Lower leg skin (tissue), 4 donors: ENCODE data around the gene TASP1. TPM values are rescaled to one million over a fixed set of nuclear protein-coding genes. Genes with fewer than 3 reads are reported as not detected.

ENCODE experiments used
- DNase-seq, 2 donors: peaks; one replicate each; pipeline ENCODE4 v3.0.0-alpha.2; 2019; ENCODE audit warnings: low spot score in 2 of 2
- H3K4me3 ChIP-seq: fragments of 200-600 bp; sonication (generic); 2 replicates; pipeline ENCODE4 v1.5.1; 2017; ENCODE audit warnings: mild to moderate bottlenecking, low read depth; ENCODE audit not compliant: poor library complexity, severe bottlenecking
- POLR2A ChIP-seq, 2 donors: fragments of 450-650 bp; IDR thresholded peaks; one replicate each; pipeline ENCODE4 v1.6.1; 2016 to 2017; ENCODE audit warnings: antibody characterized with exemption in 2 of 2, mild to moderate bottlenecking in 1 of 2, moderate library complexity in 1 of 2
- WGBS, 2 donors: methylation state at CpG; one replicate each; pipeline ENCODE4 v1.1.5; 2018; 5-methylcytosine and 5-hydroxymethylcytosine counted together
- intact Hi-C: fragments of 100-400 bp; cut with DNase I; formaldehyde crosslinking; loops from one replicate; pipeline ENCODE4 v1.15.0; 2023; ENCODE audit warnings: low total_unique reads
- total RNA-seq, 4 donors: library from RNA; depleted of rRNA; stranded (reverse); fragments of >200 nt; gene quantifications; one replicate each; pipeline ENCODE4 v1.1.0, GENCODE V29; 2016
- TF ChIP-seq, protein P1 (sequence below), 3 donors: fragments of 450-650 bp; IDR thresholded peaks; one replicate each; pipeline ENCODE4 v1.5.1; 2016; ENCODE audit warnings: antibody characterized with exemption in 3 of 3, mild to moderate bottlenecking in 3 of 3, moderate library complexity in 2 of 3

Gene TASP1
- total RNA-seq, 4 donors from 2014 or later: 9.0 to 18.3 (median 12.7) TPM

DNA sequence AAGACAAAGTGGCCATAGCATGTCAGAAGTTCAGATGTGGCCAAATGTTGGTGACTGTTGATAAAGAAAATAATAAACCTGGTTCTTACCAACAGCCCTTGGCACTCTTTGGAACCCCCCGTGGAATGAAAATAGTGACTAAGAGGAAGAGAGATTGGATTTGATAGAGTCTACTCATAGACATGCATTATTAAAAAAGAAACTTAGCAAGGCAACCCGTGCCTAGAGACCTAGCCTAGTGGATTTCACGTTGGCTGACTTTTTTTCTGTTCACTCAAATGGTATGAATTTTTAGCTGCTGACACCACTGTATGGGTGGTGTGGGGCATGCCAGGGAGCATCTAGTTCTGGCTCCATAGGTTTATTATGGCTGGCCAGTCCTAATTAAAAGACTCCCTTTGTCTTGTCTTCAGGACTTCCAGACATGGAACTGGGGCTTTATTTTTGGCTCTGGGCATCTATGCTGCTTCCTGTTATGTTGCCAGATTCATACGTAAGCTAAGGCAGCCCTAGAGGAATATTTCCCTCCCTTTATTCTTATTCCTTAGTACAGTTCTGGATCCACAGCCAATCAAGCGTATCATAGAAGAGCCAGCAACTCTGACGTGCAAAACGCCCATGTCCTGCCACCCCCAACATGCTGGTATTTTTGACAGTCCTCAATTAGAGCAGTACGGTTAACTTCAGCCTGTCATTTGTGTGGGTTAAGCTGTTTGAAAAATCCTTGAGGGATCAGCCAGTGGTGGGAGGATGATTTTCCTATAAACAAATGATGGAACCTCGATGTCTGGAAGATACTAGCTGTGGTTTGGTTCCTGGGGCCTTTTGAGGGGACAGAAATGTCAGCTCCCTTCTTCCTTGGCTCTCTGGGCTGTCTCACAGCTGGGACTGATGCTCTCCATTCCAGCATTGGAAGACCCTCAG, 290.2 kb downstream of the TASP1 start:
- 46 to 53% methylated on average over 9 of the region's 9 CpGs for WGBS, 2 donors
- intact Hi-C loops: no loop called here
- TF ChIP-seq, protein P1, sequence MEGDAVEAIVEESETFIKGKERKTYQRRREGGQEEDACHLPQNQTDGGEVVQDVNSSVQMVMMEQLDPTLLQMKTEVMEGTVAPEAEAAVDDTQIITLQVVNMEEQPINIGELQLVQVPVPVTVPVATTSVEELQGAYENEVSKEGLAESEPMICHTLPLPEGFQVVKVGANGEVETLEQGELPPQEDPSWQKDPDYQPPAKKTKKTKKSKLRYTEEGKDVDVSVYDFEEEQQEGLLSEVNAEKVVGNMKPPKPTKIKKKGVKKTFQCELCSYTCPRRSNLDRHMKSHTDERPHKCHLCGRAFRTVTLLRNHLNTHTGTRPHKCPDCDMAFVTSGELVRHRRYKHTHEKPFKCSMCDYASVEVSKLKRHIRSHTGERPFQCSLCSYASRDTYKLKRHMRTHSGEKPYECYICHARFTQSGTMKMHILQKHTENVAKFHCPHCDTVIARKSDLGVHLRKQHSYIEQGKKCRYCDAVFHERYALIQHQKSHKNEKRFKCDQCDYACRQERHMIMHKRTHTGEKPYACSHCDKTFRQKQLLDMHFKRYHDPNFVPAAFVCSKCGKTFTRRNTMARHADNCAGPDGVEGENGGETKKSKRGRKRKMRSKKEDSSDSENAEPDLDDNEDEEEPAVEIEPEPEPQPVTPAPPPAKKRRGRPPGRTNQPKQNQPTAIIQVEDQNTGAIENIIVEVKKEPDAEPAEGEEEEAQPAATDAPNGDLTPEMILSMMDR (IDR thresholded peaks at IDR 0.05): no peak
- no peak for TF ChIP-seq POLR2A (IDR thresholded peaks at IDR 0.05)
- H3K4me3 ChIP-seq: no peak overlapping the region
- DNase-seq: no peak

DNA sequence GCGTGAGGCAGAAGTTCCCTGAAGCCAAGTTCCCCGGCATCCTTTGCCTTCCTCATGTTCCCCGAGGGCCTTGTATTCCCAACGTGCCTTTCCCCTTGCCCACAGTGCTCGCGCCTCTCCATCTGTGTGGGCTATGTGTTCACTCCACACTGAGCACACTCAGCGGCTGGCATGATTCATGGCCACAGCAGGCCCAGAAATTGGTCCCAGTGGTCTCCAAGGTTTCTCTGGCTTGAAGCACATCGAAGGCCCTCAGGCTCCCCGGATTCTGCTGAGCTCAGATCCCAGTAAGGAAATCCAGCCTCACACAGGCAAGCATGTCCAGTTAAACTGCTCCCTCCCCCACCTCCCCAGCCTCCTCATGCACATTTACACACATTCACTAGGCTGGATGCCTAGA, 294.1 kb downstream of the TASP1 start:
- DNase-seq: no peak
- H3K4me3 ChIP-seq: no peak overlapping the region
- no peak for TF ChIP-seq POLR2A (IDR thresholded peaks at IDR 0.05)
- TF ChIP-seq, protein P1 (IDR thresholded peaks at IDR 0.05): no peak
- 72 to 88% methylated on average over 9 of the region's 9 CpGs for WGBS, 2 donors
- intact Hi-C loops: no loop called here

DNA sequence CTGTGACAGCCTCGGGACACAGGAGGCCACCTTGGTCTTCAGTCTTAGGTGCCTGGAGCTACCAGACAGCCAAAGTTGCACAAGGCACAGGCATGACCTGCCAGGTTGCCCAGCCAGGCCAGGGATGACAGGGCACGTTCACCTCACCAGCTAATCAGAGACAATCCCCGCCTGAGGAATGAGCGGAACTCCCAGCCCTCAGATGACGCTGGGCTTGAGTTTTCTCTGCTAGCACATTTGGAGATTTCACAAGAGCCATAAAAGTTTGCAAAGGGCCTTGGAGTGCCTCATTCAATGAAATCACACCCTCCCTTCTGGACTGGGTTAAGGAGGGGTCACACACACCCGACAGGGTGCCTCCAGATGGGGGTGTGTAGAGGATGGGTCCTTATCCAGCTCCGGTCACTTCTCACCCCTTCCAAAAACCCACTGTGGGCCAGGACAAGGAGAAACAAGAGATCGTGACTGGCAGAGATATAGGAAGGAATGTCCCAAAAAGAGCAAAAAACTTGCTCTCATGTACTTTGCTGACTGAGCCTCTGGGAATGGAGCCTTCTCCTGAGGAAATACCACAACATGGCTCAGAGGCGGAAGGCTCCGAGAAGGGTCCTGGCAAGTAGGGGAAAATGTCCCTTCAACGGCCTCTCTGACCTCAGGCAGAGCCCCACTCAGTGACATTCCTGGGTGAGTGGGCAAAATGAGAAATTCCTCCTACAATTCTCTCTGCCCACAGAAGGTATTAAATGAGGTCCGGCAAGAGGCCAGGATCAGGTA, 296.1 kb downstream of the TASP1 start:
- no peak for TF ChIP-seq POLR2A (IDR thresholded peaks at IDR 0.05)
- TF ChIP-seq, protein P1 (IDR thresholded peaks at IDR 0.05): no peak
- 66 to 71% methylated on average over 12 of the region's 12 CpGs for WGBS, 2 donors
- DNase-seq: peak; percentile 41 to 91
- no peak overlapping the region for H3K4me3 ChIP-seq
- intact Hi-C loops: no loop called here

DNA sequence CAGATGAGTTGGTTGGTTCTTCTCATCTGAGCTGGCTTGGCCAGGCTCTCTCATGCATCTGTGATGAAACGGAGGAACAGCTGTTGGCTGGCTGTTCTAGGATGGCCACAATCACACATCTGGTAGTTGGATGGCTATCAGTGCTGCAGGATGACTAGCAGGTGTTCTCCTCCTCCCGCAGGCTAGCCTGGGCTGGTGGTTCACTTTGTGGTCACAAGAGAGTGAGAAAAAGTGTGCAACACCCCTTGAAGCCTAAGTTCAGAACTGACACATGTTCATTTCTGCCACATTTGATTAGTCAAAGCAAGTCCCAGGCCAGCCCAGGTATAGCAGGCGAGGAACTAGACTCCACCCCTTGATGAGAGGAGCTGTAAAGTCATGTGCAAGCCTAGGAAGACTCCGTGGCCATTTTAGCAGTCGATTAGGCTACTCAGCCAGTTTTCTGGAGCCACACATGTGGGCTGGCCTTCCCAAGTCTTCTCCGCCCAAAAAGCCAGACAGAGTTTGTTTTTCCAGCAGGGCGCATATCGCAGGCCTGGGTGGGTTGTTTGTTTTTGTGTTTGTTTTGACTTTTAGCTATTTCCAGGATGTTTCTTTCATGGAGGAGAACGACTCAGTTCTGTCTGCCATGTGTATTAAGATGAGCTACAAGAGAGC, 296.9 kb downstream of the TASP1 start:
- no peak overlapping the region for H3K4me3 ChIP-seq
- 61 to 64% methylated on average over 9 of the region's 9 CpGs for WGBS, 2 donors
- TF ChIP-seq, protein P1 (IDR thresholded peaks at IDR 0.05): no peak
- TF ChIP-seq POLR2A (IDR thresholded peaks at IDR 0.05): no peak
- DNase-seq: no peak
- intact Hi-C loops: no loop called here

DNA sequence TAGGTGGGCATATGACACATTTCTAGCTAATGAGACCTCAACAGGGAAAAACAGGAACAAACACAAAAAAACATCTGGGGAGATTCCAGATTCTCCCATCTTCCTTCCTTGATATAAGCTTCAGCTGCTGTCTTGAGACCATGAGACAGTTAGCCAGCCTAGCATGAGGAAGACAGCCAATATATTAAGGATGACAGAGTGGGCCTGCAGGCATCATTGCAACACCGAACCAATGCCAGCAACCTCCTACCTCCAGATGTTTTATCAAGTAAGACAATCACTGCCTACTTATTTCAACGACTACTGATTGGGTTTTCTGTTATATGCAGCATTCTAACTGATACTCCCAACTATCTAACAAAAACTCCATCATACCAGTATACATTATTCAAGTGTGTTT, 298.6 kb downstream of the TASP1 start:
- no peak for TF ChIP-seq POLR2A (IDR thresholded peaks at IDR 0.05)
- TF ChIP-seq, protein P1 (IDR thresholded peaks at IDR 0.05): no peak
- peak; percentile 48 to 89 for DNase-seq
- intact Hi-C loops: no loop called here
- 26 to 29% methylated on average over 2 of the region's 2 CpGs for WGBS, 2 donors
- H3K4me3 ChIP-seq: no peak overlapping the region

Other genes starting within 250 kb of the TASP1 start
- gene ESF1, start 146.0 kb upstream of the TASP1 start, total RNA-seq: 10 to 100 TPM in 3 of 4 donors, 1 to 10 TPM in 1; 9.5 to 11.1 (median 10.8) TPM
- 10 to 100 TPM; 10.4 to 17.5 (median 12.9) TPM for gene NDUFAF5, start 146.1 kb upstream of the TASP1 start, total RNA-seq